A549 treated with GW870086 at 1 μM for 4 hours (cell line): Measurements from ENCODE around the gene INSYN2B. TPM values are rescaled to one million over a fixed set of nuclear protein-coding genes. Genes with fewer than 3 reads are reported as not detected.

Source experiments
- total RNA-seq: library from RNA; stranded (reverse); fragments of 200-300 nt; extraction: Qiagen RNA extraction; gene quantifications from 5 replicates; pipeline ENCODE4 v1.2.3, GENCODE V29; 2022; ENCODE audit warnings: low read depth

Gene INSYN2B
- total RNA-seq: 0.37 to 0.71 TPM (median 0.39 TPM) in 5 replicates

DNA sequence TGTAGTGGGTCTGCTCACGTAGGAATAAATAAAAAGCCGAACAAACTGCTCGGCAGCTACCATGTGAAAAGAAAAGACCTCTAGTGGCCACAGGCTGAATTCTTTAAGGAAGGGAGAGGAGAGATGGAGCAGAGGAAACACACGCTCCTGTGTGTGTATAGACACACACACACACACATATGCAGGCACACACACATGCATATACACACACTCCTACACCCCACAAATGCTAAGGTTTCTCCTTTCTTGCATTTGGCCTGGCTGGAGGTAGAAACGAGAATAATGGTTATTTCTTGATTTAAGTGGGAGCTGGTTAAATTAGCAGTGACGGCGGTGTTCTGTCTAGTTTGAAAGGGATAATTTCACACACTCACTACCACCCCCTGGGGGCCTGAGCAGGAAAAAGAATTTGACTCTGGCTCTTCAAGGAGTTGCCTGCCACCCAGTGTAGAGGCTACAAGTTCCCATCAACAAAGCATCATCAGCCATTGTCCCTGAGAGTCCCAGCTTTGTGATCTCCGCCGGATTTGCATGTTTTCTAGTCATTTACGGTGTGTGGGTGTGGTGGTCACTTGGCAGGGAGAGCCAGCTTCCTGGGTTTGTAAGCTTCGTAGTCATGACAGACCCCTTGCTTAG, at the start of gene INSYN2B:
INSYN2B (minus strand) TSS at position 78 of the 636 bp plus-strand sequence. CDS start 96,597 bp downstream, outside the sequence.

Other genes starting within 250 kb of the INSYN2B start
- gene FOXI1, start 125.4 kb upstream of the INSYN2B start, total RNA-seq: not detected in 5 replicates